Adrenal gland (tissue), 5 donors: ENCODE data around the gene ADSS2.

ENCODE experiments used
- POLR2A ChIP-seq, 2 donors: fragments of 450-650 bp; IDR thresholded peaks; one replicate each; pipeline ENCODE4 v1.6.1; 2017; ENCODE audit warnings: antibody characterized with exemption in 2 of 2, mild to moderate bottlenecking in 2 of 2, moderate library complexity in 1 of 2
- TF ChIP-seq, protein P1 (sequence below), 6 experiments: fragments of 450-650 bp in 4 of 6; fragments of 200-600 bp in 2 of 6; sonication (generic) in 1 of 6; IDR thresholded peaks; 1 replicate in 5 of 6; 2 replicates in 1 of 6; pipeline versions ENCODE4 v1.5.1 to v1.8.0; 2016 to 2021; ENCODE audit warnings: antibody characterized with exemption in 6 of 6, mild to moderate bottlenecking in 2 of 6, moderate library complexity in 1 of 6
- donor health status: DM: no; HTN: no; CAD: no.

DNA sequence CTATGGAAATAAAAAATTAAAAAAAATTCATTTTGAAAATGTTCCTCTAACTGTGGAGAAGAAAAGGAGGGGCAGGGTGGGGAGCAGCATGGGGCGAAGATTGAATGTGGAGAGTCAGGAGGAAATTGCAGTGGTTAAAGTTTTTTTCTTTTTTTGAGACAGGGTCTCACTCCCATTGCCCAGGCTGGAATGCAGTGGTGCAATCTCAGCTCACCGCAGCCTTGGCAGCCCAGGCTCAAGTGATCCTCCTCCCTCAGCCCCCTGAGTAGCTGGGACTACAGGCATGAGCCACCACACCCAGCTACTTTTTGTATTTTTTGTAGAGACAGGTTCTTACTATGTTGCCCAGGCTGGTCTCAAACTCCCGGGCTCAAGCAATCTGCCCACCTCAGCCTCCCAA is 67.6 kb downstream of the ADSS2 start:
- TF ChIP-seq, protein P1, sequence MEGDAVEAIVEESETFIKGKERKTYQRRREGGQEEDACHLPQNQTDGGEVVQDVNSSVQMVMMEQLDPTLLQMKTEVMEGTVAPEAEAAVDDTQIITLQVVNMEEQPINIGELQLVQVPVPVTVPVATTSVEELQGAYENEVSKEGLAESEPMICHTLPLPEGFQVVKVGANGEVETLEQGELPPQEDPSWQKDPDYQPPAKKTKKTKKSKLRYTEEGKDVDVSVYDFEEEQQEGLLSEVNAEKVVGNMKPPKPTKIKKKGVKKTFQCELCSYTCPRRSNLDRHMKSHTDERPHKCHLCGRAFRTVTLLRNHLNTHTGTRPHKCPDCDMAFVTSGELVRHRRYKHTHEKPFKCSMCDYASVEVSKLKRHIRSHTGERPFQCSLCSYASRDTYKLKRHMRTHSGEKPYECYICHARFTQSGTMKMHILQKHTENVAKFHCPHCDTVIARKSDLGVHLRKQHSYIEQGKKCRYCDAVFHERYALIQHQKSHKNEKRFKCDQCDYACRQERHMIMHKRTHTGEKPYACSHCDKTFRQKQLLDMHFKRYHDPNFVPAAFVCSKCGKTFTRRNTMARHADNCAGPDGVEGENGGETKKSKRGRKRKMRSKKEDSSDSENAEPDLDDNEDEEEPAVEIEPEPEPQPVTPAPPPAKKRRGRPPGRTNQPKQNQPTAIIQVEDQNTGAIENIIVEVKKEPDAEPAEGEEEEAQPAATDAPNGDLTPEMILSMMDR (IDR thresholded peaks at IDR 0.05): no peak
- no peak for TF ChIP-seq POLR2A (IDR thresholded peaks at IDR 0.05)
